H1 (cell line): ENCODE data around the gene TBC1D22B. TPM values are rescaled to one million over a fixed set of nuclear protein-coding genes. Genes with fewer than 3 reads are reported as not detected.

ENCODE experiments used
- CTCF ChIA-PET: fragments of 300-600 bp; sonication (Branson Sonifier 250); formaldehyde crosslinking; loops from one replicate; lab custom pipeline; 2021; ENCODE audit not compliant: partially characterized antibody; lab: Charles Lee
- POLR2A ChIA-PET: fragments of 300-600 bp; sonication (Branson Sonifier 250); formaldehyde crosslinking; loops from one replicate; lab custom pipeline; 2021; ENCODE audit warnings: inconsistent platforms; ENCODE audit not compliant: partially characterized antibody; lab: Charles Lee
- DNase-seq, 2 experiments: peaks; one replicate each; pipeline versions ENCODE4 v3.0.0 to v3.0.0-alpha.2; 2010 to 2022; ENCODE audit warnings: low spot score in 2 of 2, low read depth in 1 of 2, mixed read lengths in 1 of 2
- FAIRE-seq: peaks from 2 replicates; lab custom pipeline; 2011; peaks lifted over from hg19 to GRCh38; lab: Jason Lieb, UNC
- H2AFZ ChIP-seq: 2 replicates; pipeline ENCODE4 v1.8.1; 2012; ENCODE audit warnings: low read length, inconsistent platforms
- H2AK5ac ChIP-seq: 2 replicates; pipeline ENCODE4 v1.6.1; 2013; ENCODE audit warnings: low read depth, low read length
- H2BK120ac ChIP-seq: replicated peaks from 2 replicates; pipeline ENCODE3; 2013; ENCODE audit warnings: low read depth, low read length, inconsistent platforms
- H2BK12ac ChIP-seq: 2 replicates; pipeline ENCODE4 v1.6.1; 2013; ENCODE audit warnings: low read depth, low read length
- H2BK15ac ChIP-seq: 2 replicates; pipeline ENCODE4 v1.6.1; 2013; ENCODE audit warnings: low read length
- H2BK20ac ChIP-seq: 2 replicates; pipeline ENCODE4 v1.6.1; 2013; ENCODE audit warnings: low read length
- H2BK5ac ChIP-seq: 2 replicates; pipeline ENCODE4 v1.6.1; 2013; ENCODE audit warnings: low read depth, low read length
- H3K14ac ChIP-seq: 2 replicates; pipeline ENCODE4 v1.6.1; 2013; ENCODE audit warnings: inconsistent platforms; ENCODE audit not compliant: insufficient read length
- H3K18ac ChIP-seq: 2 replicates; pipeline ENCODE4 v1.6.1; 2013; ENCODE audit warnings: low read length; ENCODE audit errors: extremely low read depth
- H3K23ac ChIP-seq: 2 replicates; pipeline ENCODE4 v1.6.1; 2013; ENCODE audit warnings: inconsistent platforms; ENCODE audit not compliant: insufficient read length
- H3K23me2 ChIP-seq: 2 replicates; pipeline ENCODE4 v1.6.1; 2013; ENCODE audit warnings: low read depth, low read length
- H3K27ac ChIP-seq: 2 replicates; pipeline ENCODE4 v1.6.1; 2011; ENCODE audit warnings: low read depth, low read length, inconsistent platforms
- H3K27me3 ChIP-seq, 4 experiments: replicated peaks in 1 of 4; 1 replicate in 1 of 4; 2 replicates in 3 of 4; pipeline versions ENCODE4 v1.6.1 to v1.8.1; 2011 to 2013; ENCODE audit warnings: low read length in 3 of 4, mild to moderate bottlenecking in 3 of 4, inconsistent platforms in 2 of 4, mixed read lengths in 2 of 4, moderate library complexity in 1 of 4; ENCODE audit not compliant: control insufficient read depth in 3 of 4, insufficient read depth in 3 of 4; ENCODE audit errors: extremely low read depth in 1 of 4
- H3K36me3 ChIP-seq, 4 experiments: 2 replicates each; pipeline versions ENCODE4 v1.6.1 to v1.8.1; 2011 to 2013; ENCODE audit warnings: mild to moderate bottlenecking in 4 of 4, low read length in 3 of 4, moderate library complexity in 2 of 4, control low read depth in 1 of 4, inconsistent platforms in 1 of 4; ENCODE audit not compliant: insufficient read depth in 4 of 4, control insufficient read depth in 2 of 4
- H3K4ac ChIP-seq: replicated peaks from 2 replicates; pipeline ENCODE3; 2013; ENCODE audit warnings: low read length, low read depth, mixed read lengths, inconsistent platforms; ENCODE audit not compliant: insufficient read length
- H3K4me1 ChIP-seq, 4 experiments: replicated peaks in 1 of 4; 1 replicate in 1 of 4; 2 replicates in 3 of 4; pipeline versions ENCODE4 v1.6.1 to v1.8.1; 2011 to 2013; ENCODE audit warnings: low read length in 3 of 4, inconsistent platforms in 2 of 4, mixed read lengths in 1 of 4; ENCODE audit not compliant: insufficient read depth in 4 of 4, control insufficient read depth in 3 of 4
- H3K4me2 ChIP-seq, 2 experiments: 2 replicates each; pipeline versions ENCODE4 v1.6.1 to v1.8.1; 2011 to 2013; ENCODE audit warnings: low read depth in 2 of 2, low read length in 2 of 2, control low read depth in 1 of 2, inconsistent platforms in 1 of 2, mild to moderate bottlenecking in 1 of 2; ENCODE audit not compliant: insufficient read depth in 1 of 2
- H3K4me3 ChIP-seq, 4 experiments: fragments of 200-600, 300-600 bp in 1 of 4; sonication (generic), shearing (Covaris generic), sonication (Bioruptor Twin) in 1 of 4; 2 replicates each; pipeline versions ENCODE4 v1.5.1 to v1.8.1; 2011 to 2016; ENCODE audit warnings: low read length in 4 of 4, low read depth in 3 of 4, control low read depth in 2 of 4, inconsistent platforms in 2 of 4, mild to moderate bottlenecking in 2 of 4, mixed read lengths in 1 of 4, moderate library complexity in 1 of 4; ENCODE audit not compliant: insufficient read depth in 2 of 4; ENCODE audit errors: extremely low read depth in 1 of 4
- H3K56ac ChIP-seq: replicated peaks from 2 replicates; pipeline ENCODE3; 2013; ENCODE audit warnings: low read depth, mild to moderate bottlenecking, mixed read lengths, low read length, inconsistent platforms; ENCODE audit not compliant: insufficient read length
- H3K79me1 ChIP-seq: 2 replicates; pipeline ENCODE4 v1.6.1; 2013; ENCODE audit warnings: low read depth, low read length, control low read depth
- H3K79me2 ChIP-seq, 2 experiments: 2 replicates each; pipeline versions ENCODE4 v1.6.1 to v1.8.1; 2012 to 2013; ENCODE audit warnings: low read length in 2 of 2, mild to moderate bottlenecking in 2 of 2, inconsistent platforms in 1 of 2; ENCODE audit not compliant: insufficient read depth in 2 of 2, control insufficient read depth in 1 of 2
- H3K9ac ChIP-seq, 4 experiments: replicated peaks in 1 of 4; 1 replicate in 1 of 4; 2 replicates in 3 of 4; pipeline versions ENCODE4 v1.6.1 to v1.8.1; 2011 to 2013; ENCODE audit warnings: low read depth in 3 of 4, low read length in 3 of 4, control low read depth in 2 of 4, mild to moderate bottlenecking in 2 of 4, moderate library complexity in 2 of 4, inconsistent platforms in 1 of 4; ENCODE audit errors: extremely low read depth in 1 of 4
- H3K9me3 ChIP-seq, 2 experiments: 2 replicates each; pipeline versions ENCODE4 v1.6.1 to v1.8.1; 2012 to 2013; ENCODE audit warnings: mild to moderate bottlenecking in 2 of 2, moderate library complexity in 2 of 2, control low read depth in 1 of 2, inconsistent platforms in 1 of 2, low read depth in 1 of 2, low read length in 1 of 2, mixed read lengths in 1 of 2; ENCODE audit not compliant: insufficient read depth in 2 of 2
- H4K20me1 ChIP-seq, 2 experiments: replicated peaks in 1 of 2; 2 replicates each; pipeline versions ENCODE3 to v1.8.1; 2011 to 2013; ENCODE audit warnings: inconsistent platforms in 2 of 2, low read length in 2 of 2, mild to moderate bottlenecking in 1 of 2; ENCODE audit not compliant: insufficient read depth in 2 of 2, control insufficient read depth in 1 of 2
- H4K5ac ChIP-seq: 2 replicates; pipeline ENCODE4 v1.6.1; 2013; ENCODE audit warnings: low read length, low read depth, mixed read lengths, inconsistent platforms; ENCODE audit not compliant: insufficient read length
- H4K8ac ChIP-seq: 2 replicates; pipeline ENCODE4 v1.8.0; 2013; ENCODE audit warnings: mild to moderate bottlenecking, moderate library complexity, low read length, inconsistent platforms; ENCODE audit not compliant: insufficient read depth; ENCODE audit errors: extremely low read depth
- H4K91ac ChIP-seq: replicated peaks from 2 replicates; pipeline ENCODE3; 2013; ENCODE audit warnings: low read length, mixed read lengths, inconsistent platforms; ENCODE audit not compliant: insufficient read length
- BCL11A ChIP-seq, 2 experiments: IDR thresholded peaks; one replicate each; pipeline ENCODE4 v1.6.1; 2011; ENCODE audit warnings: low read depth in 2 of 2, low read length in 2 of 2, mild to moderate bottlenecking in 2 of 2
- MAFK ChIP-seq: IDR thresholded peaks from 2 replicates; pipeline ENCODE4 v1.6.1; 2012; ENCODE audit warnings: low read depth, mild to moderate bottlenecking, improper control_type of control experiment, low read length
- RXRA ChIP-seq: IDR thresholded peaks from 2 replicates; pipeline ENCODE4 v1.6.1; 2011; ENCODE audit warnings: low read depth, mild to moderate bottlenecking, low read length, moderate library complexity; ENCODE audit not compliant: insufficient read depth
- SRF ChIP-seq: IDR thresholded peaks from 2 replicates; pipeline ENCODE4 v1.6.1; 2011; ENCODE audit warnings: mild to moderate bottlenecking, low read depth, low read length, moderate library complexity
- WGBS, 2 experiments: shearing (Covaris generic) in 1 of 2; methylation state at CpG; one replicate each; pipeline versions ENCODE4 v1.1.6 to v1.1.7; 2013 to 2015; ENCODE audit warnings: low lambda C conversion rate in 2 of 2, mixed read lengths in 2 of 2, inconsistent platforms in 1 of 2, low coverage in 1 of 2, missing lambda C conversion rate in 1 of 2; ENCODE audit not compliant: insufficient replicate concordance in 2 of 2, insufficient coverage in 1 of 2, insufficient read length in 1 of 2; ENCODE audit errors: extremely low coverage in 1 of 2, missing lambda C conversion rate in 1 of 2; 5-methylcytosine and 5-hydroxymethylcytosine counted together
- polyA plus RNA-seq, 7 experiments: library from polyadenylated mRNA; depleted of rRNA in 3 of 7; stranded (reverse) in 5 of 7; unstranded in 2 of 7; fragments of >200 nt in 5 of 7; fragments of 200-250 nt in 2 of 7; gene quantifications; 1 replicate in 5 of 7; 2 replicates in 1 of 7; 4 replicates in 1 of 7; pipeline versions ENCODE4 v1.2.1 to v1.2.3, GENCODE V29; 2011 to 2013; ENCODE audit warnings: missing spikeins in 2 of 7, mixed read lengths in 2 of 7
- total RNA-seq: library from RNA; stranded (reverse); fragmentation: NEBNext Ultra II Directional; extraction: Animal tissue kit (Norgen Biotek cat#: 25700); gene quantifications from 2 replicates; pipeline ENCODE4 v1.2.1, GENCODE V29; 2021
- TF ChIP-seq, protein P1 (sequence below): IDR thresholded peaks from 2 replicates; pipeline ENCODE4 v1.6.1; 2012; ENCODE audit warnings: inconsistent platforms
- TF ChIP-seq, protein P2 (sequence below): IDR thresholded peaks from 2 replicates; pipeline ENCODE4 v1.6.1; 2011; ENCODE audit warnings: low read length, improper control_type of control experiment

The TBC1D22B gene
- total and polyA plus RNA-seq, 2 of the 8 experiments (the other 6 are each of a cell fraction or from before 2014, with no cell fraction given): 10.1 to 17.4 TPM

DNA sequence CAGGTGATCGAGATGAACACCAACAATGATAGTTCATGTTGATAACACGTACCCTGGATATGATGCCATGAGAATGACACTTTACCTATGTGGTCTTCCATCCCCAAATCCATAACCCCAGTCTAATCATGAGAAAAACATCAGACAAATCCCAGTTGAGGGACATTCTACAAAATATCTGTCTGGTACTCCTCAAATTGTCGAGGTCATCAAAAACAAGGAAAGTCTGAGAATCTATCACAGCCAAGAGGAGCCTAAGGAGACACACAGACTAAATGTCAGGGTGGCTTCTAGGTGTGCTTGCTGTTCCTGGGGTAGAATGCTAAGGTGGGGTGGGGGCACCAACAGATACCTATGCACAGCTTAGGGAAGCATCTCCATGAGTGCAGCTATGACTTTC, 93.5 kb downstream of the TBC1D22B start:
- Histone ChIP-seq H2AFZ (no peak overlapping the region), H3K27ac (no peak overlapping the region), H3K79me2 (peaks cover 5 to 14% of the 10 kb centered on the region in 2 experiments; a peak in 3 of 4 replicates), H4K91ac (no peak overlapping the region)
- TF ChIP-seq, protein P1, sequence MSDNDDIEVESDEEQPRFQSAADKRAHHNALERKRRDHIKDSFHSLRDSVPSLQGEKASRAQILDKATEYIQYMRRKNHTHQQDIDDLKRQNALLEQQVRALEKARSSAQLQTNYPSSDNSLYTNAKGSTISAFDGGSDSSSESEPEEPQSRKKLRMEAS: no peak
- TF ChIP-seq RXRA: no peak
- no peak for TF ChIP-seq BCL11A (IDR thresholded peaks at IDR 0.05; ENCODE audit: low read depth in 2 of 2, low read length in 2 of 2)
- TF ChIP-seq MAFK: peak; percentile 37; the same call in 1 of the 2 replicates
- TF ChIP-seq, protein P2, sequence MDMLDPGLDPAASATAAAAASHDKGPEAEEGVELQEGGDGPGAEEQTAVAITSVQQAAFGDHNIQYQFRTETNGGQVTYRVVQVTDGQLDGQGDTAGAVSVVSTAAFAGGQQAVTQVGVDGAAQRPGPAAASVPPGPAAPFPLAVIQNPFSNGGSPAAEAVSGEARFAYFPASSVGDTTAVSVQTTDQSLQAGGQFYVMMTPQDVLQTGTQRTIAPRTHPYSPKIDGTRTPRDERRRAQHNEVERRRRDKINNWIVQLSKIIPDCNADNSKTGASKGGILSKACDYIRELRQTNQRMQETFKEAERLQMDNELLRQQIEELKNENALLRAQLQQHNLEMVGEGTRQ: no peak
- no peak for TF ChIP-seq SRF
- TF ChIP-seq, all 59 proteins: peak for 1
- Histone ChIP-seq H2BK120ac (no peak overlapping the region), H2BK12ac (no peak overlapping the region), H3K79me1 (peaks cover under 1% of the 10 kb centered on the region), H3K56ac (no peak overlapping the region), H3K14ac (no peak overlapping the region), H4K8ac (no peak overlapping the region), H3K4me1 (no peaks in the 10 kb centered on the region; a peak in 3 of 7 replicates), H3K9ac (no peak overlapping the region), H4K5ac (no peak overlapping the region), H3K27me3 (no peaks in the 10 kb centered on the region; a peak in 2 of 7 replicates), H3K4me2 (no peak overlapping the region), H3K9me3 (no peaks in the 10 kb centered on the region), H2BK20ac (no peak overlapping the region), H2BK5ac (no peak overlapping the region), H3K36me3 (no peaks in the 10 kb centered on the region), H4K20me1 (no peaks in the 10 kb centered on the region), H3K23ac (no peak overlapping the region), H2AK5ac (no peak overlapping the region), H3K4me3 (no peak overlapping the region), H3K4ac (no peak overlapping the region), H2BK15ac (no peak overlapping the region), H3K23me2 (peaks cover 4% of the 10 kb centered on the region; the same call in 1 of the 2 replicates), H3K18ac (no peak overlapping the region)
- ChIA-PET CTCF (interaction anchor here (0.6 to 0.8 kb wide), 2 partner anchors 25 to 34 kb away, joined by 3 read pairs; no protein-coding TSS in a partner anchor), POLR2A (no interaction called here)
- WGBS, 2 experiments: 87% methylated on average over 3 of the region's 3 CpGs; no CpG with 5 or more reads in 1 of the 2 experiments
- FAIRE-seq: no peak
- no peak for DNase-seq
